Measurements from ENCODE around the gene SH3PXD2A. TPM values are rescaled to one million over a fixed set of nuclear protein-coding genes. Genes with fewer than 3 reads are reported as not detected.

Gene SH3PXD2A
- total and polyA plus RNA-seq, 7 donors = 3.0 to 57.7 (median 10.6) TPM

- 12 to 31% (median 24%) methylated on average over 41 to 42 of the region's 42 CpGs for WGBS, 3 donors
- H3K27me3 ChIP-seq (ENCODE audit: insufficient read depth in 3 of 3, low read length in 2 of 3) = no peaks in the 10 kb centered on the region
- no peak for TF ChIP-seq CTCF (IDR thresholded peaks at IDR 0.05)
- H3K4me3 ChIP-seq = peak overlapping the region; percentile 70
- ATAC-seq (peak; percentile 22 to 38 (median 30)), DNase-seq (peak in 1 of 2 donors; percentile 72)
- no peaks in the 10 kb centered on the region for H3K9me3 ChIP-seq
- H3K27ac ChIP-seq = peak overlapping the region; percentile 86
- peaks cover 0 to 30% of the 10 kb centered on the region in 2 donors for H3K36me3 ChIP-seq (ENCODE audit: insufficient read depth in 1 of 2, low read depth in 1 of 2)
- intact Hi-C loops (cut with DNase I) = loop anchor here in 1 of 2 donors (5.0 kb wide), 1 partner anchor 43 kb away; no protein-coding TSS in a partner anchor
- H3K4me1 ChIP-seq = peaks cover 39% of the 10 kb centered on the region
Observed at GRCh38 chr10:103660364-103661197, 194.8 kb downstream of the SH3PXD2A start.

DNA sequence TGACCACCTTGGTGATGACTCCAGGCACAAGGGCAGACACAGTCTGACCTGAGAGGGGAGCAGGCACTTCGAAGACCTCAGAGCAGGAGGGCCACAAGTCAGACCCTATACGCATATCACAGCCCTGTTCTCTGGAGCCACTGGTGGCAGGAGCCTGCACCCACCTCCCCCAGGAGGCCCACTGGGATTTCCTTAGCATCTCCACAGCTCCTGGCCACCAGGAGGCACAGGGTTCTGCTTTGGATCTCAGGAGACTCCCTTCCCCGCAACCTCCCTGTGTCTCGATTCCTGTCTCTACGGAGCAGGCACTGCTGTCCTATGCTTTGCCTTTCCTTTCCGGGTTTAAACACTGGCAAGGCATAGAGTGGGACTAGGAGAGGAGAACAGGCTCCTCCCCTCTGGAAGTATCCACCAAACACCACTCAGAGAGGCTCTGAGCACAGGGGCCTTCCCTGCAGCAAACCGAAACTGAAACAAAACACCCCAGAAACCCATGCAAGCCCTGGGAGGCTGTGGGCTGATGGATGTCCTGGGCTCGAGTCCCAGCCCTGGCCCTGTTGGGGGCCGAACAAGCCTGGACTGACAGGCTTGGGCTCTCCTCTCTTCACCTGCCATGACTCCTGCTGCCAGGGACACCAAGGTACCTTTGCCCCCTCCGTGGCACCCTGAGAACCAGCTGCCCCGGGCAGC lies 195.6 kb downstream of the SH3PXD2A start:
- Histone ChIP-seq H3K36me3 (ENCODE audit: insufficient read depth in 1 of 2, low read depth in 1 of 2) (peaks cover 0 to 36% of the 10 kb centered on the region in 2 donors), H3K27me3 (ENCODE audit: insufficient read depth in 3 of 3, low read length in 2 of 3) (no peaks in the 10 kb centered on the region), H3K4me1 (peaks cover 33% of the 10 kb centered on the region), H3K9me3 (no peaks in the 10 kb centered on the region), H3K27ac (peak overlapping the region; percentile 86), H3K4me3 (peak overlapping the region; percentile 70)
- WGBS, 3 donors = 29 to 42% (median 39%) methylated on average over 11 of the region's 11 CpGs
- DNase-seq (peak in 1 of 2 donors; percentile 54), ATAC-seq (peak; percentile 32 to 51 (median 40))
- intact Hi-C loops (cut with DNase I) = loop anchor here in 1 of 2 donors (5.0 kb wide), 1 partner anchor 43 kb away; no protein-coding TSS in a partner anchor
- TF ChIP-seq CTCF (IDR thresholded peaks at IDR 0.05) = no peak

GRCh38 chr10:103658049-103658577 lies 197.3 kb downstream of the SH3PXD2A start:
- no peak for DNase-seq
- WGBS, 3 donors = 94 to 97% (median 94%) methylated on average over 4 of the region's 4 CpGs
- Histone ChIP-seq H3K27ac (no peak overlapping the region), H3K4me3 (no peak overlapping the region), H3K9me3 (no peaks in the 10 kb centered on the region), H3K27me3 (ENCODE audit: insufficient read depth in 3 of 3, low read length in 2 of 3) (no peaks in the 10 kb centered on the region), H3K36me3 (ENCODE audit: insufficient read depth in 1 of 2, low read depth in 1 of 2) (peaks cover 0 to 36% of the 10 kb centered on the region in 2 donors), H3K4me1 (peaks cover 30% of the 10 kb centered on the region)
- no peak for TF ChIP-seq CTCF (IDR thresholded peaks at IDR 0.05)
- intact Hi-C loops (cut with DNase I) = no loop called here
- no peak for ATAC-seq

- Histone ChIP-seq H3K36me3 (ENCODE audit: insufficient read depth in 1 of 2, low read depth in 1 of 2) (peaks cover 0 to 36% of the 10 kb centered on the region in 2 donors), H3K9me3 (no peaks in the 10 kb centered on the region), H3K4me1 (peaks cover 34% of the 10 kb centered on the region), H3K27me3 (ENCODE audit: insufficient read depth in 3 of 3, low read length in 2 of 3) (no peaks in the 10 kb centered on the region), H3K27ac (no peak overlapping the region), H3K4me3 (no peak overlapping the region)
- no peak for ATAC-seq
- no peak for TF ChIP-seq CTCF (IDR thresholded peaks at IDR 0.05)
- DNase-seq = no peak
- WGBS, 3 donors = 95 to 96% (median 95%) methylated on average over 4 of the region's 4 CpGs
- intact Hi-C loops (cut with DNase I) = no loop called here
Observed at GRCh38 chr10:103657061-103657591, 198.2 kb downstream of the SH3PXD2A start.
